ENCODE results near the gene PCK2. TPM values are rescaled to one million over a fixed set of nuclear protein-coding genes. Genes with fewer than 3 reads are reported as not detected.

Gene PCK2
- total and polyA plus RNA-seq, 2 of the 8 experiments (the other 6 are each of a cell fraction or from before 2014, with no cell fraction given), result 81.9 to 115 TPM

GRCh38 chr14:24093207-24093900, 757 bp upstream of the PCK2 start (continued):
- no peak for TF ChIP-seq SIX5 (IDR thresholded peaks at IDR 0.05; ENCODE audit: low read depth, low read length)
- TF ChIP-seq MAX (IDR thresholded peaks at IDR 0.05), result no peak
- no peak for TF ChIP-seq GABPA (IDR thresholded peaks at IDR 0.05; ENCODE audit: borderline replicate concordance, insufficient read depth, low read length)
- TF ChIP-seq KDM1A (IDR thresholded peaks at IDR 0.05; ENCODE audit: borderline replicate concordance, low read length), result no peak

Data from H1 (cell line).